Coronary artery (tissue), 2 donors: ENCODE measurements around the gene RUNX2.

Experiments
- DNase-seq: peaks from one replicate; pipeline ENCODE4 v3.0.0-alpha.2; 2017; ENCODE audit warnings: low spot score
- H3K27ac ChIP-seq, 2 donors: fragments of 200-600 bp; sonication (generic); one replicate each; pipeline ENCODE4 v1.5.1; 2016 to 2019
- H3K4me3 ChIP-seq: fragments of 200-600 bp; sonication (generic); 2 replicates; pipeline ENCODE4 v1.5.1; 2016; ENCODE audit warnings: mild to moderate bottlenecking, moderate library complexity
- CTCF ChIP-seq: fragments of 200-600 bp; sonication (generic); IDR thresholded peaks from one replicate; pipeline ENCODE4 v1.5.1; 2019; ENCODE audit warnings: antibody characterized with exemption

The RUNX2 gene

DNA sequence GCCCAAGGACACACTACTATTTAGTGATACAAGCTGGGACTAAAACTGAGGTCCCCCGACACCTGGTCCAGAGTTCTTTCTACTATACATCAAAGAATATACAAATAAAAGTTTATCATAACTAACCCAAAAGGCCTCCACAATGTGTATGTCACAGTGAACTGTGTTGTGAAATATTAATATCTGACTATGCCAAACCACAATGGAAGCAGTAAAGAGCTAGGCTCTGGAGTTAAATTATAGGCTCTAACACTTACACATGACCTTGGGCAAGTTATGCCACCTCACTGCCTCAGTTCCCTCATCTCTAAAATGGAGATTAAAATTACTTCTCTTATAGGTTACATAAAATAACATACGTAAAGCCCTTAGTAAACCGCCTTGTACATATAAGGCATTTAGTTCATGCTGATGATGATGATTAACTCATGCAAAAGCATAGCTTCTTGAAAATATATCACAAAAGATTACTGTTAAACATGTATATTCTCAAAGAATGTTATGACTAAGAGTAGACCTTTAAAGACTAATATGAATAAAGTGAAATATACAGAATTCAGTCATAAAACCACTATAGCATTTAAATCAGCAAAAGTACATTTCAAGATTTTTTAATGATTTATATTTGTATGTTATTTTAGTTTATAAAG, 43.9 kb downstream of the RUNX2 start:
- Histone ChIP-seq H3K4me3 (no peak overlapping the region), H3K27ac (no peak overlapping the region)
- no peak for DNase-seq
- no peak for TF ChIP-seq CTCF

DNA sequence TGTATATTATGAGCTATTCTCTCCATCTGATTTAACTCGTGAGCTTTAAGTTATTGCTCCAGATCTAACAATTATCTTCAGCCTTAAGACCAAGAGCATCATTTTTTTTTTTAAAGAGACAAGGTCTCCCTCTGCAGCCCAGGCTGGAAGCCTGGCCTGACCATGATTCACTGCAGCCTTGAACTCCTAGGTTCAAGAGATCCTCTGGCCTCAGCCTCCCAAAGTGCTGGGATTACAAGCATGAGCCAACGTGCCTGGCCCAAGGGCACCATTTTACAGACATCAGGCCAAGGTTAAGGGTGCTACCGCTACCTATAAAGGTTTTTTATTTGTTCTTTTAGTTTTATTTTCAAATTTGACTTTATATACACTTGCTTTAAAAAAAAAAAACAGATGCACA, 47.3 kb downstream of the RUNX2 start:
- no peak for DNase-seq
- Histone ChIP-seq H3K4me3 (no peak overlapping the region), H3K27ac (no peak overlapping the region)
- TF ChIP-seq CTCF = no peak

DNA sequence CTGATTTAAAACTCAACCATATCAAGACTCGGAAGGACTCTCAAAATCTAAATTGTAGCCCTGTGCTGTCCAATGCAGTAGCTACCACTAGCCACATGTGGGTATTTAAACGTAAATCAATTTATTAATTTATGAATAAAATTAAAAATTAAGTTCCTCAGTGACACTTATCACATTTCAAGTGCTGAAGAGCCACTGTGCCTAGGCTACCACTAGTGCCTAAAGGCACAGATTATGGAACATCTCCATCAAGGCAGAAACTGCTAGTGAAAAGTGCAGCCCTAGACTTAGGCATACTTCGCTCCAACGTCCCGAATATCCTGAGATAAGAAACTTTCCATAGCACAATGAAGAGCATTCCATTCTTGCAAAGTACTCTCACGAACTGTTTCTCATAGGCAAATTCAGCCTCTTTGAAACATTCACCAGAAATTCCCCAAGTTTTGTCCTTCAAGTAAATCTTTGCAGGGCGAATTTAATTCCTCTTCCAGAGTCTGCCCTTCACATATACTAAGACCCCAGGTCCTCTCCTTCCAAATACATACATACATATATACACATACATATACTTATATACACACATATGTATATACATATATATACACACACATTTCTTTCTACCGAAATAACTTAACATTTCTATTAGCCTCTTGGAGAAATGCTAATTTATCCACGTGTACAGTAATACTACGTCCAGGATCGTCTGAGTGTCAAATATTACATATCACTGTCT, 48.3 kb downstream of the RUNX2 start:
- DNase-seq = no peak
- Histone ChIP-seq H3K27ac (peak overlapping the region; percentile 89 to 92), H3K4me3 (peak overlapping the region; percentile 75)
- TF ChIP-seq CTCF = no peak

DNA sequence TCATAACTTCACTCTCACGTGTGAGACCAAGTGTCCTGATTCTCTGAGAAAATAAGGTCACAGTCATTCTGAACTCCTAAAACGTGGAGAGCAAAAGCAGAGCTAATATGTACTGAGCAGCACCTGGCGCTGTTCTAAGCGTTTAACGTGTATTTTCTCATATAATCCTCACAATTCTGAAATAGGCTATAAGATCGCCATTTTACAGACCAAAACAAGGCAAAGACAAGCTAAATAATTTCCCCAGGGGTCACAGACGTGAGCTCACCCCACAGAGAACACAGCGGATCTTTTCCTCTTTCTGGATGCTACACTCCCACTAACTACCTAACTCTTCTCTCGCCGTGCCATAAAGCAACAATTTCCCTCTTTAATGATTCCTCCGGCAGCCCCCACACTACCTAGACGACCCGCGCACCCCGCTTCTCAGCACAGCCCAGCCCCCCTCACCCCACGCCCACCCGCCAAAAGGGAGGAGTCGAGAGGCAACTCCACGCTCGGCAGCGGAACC, 49.0 kb downstream of the RUNX2 start:
- no peak for TF ChIP-seq CTCF
- peak overlapping the region; percentile 89 to 92 for H3K27ac ChIP-seq
- H3K4me3 ChIP-seq = peak overlapping the region; percentile 75
- DNase-seq = peak; percentile 80

GRCh38 chr6:45377554-45378333, 49.6 kb downstream of the RUNX2 start, which contains the start of gene SUPT3H:
TSS of gene SUPT3H (minus strand) at chr6:45377934.
- DNase-seq = peak; percentile 95
- Histone ChIP-seq H3K27ac (peak within 1 kb of the TSS; percentile 89 to 92), H3K4me3 (peak within 1 kb of the TSS; percentile 75)
- TF ChIP-seq CTCF = no peak

- Histone ChIP-seq H3K27ac (peak overlapping the region; percentile 89 to 92), H3K4me3 (peak overlapping the region; percentile 75)
- no peak for DNase-seq
- TF ChIP-seq CTCF = no peak
These were observed 50.3 kb downstream of the RUNX2 start for GRCh38 chr6:45378334-45378926.
